Heart right ventricle (tissue), 16 donors: Measurements from ENCODE around the gene PRPSAP1. TPM values are rescaled to one million over a fixed set of nuclear protein-coding genes. Genes with fewer than 3 reads are reported as not detected.

Experiments used
- ATAC-seq, 8 donors: fragments of 200-7000 bp; cut with Tn5 transposase; one replicate each; pipeline ENCODE4 v1.9.1; 2020; ENCODE audit warnings: mild to moderate bottlenecking in 8 of 8, moderate library complexity in 8 of 8, moderate number of reproducible peaks in 1 of 8
- DNase-seq, 2 donors: peaks; one replicate each; pipeline ENCODE4 v3.0.0-alpha.2; 2020
- H3K27ac ChIP-seq, 10 donors: fragments of 200-600 bp; sonication (generic) in 2 of 10; one replicate each; pipeline versions ENCODE4 v1.5.0 to v1.8.0; 2020 to 2022; ENCODE audit warnings: mild to moderate bottlenecking in 3 of 10
- H3K27me3 ChIP-seq, 7 donors: fragments of 200-600 bp; one replicate each; pipeline ENCODE4 v1.8.0; 2021 to 2022; ENCODE audit warnings: mild to moderate bottlenecking in 2 of 7
- H3K36me3 ChIP-seq, 9 donors: fragments of 200-600 bp; sonication (generic) in 1 of 9; one replicate each; pipeline versions ENCODE4 v1.5.0 to v1.8.0; 2020 to 2022; ENCODE audit warnings: mild to moderate bottlenecking in 2 of 9
- H3K4me1 ChIP-seq, 9 donors: fragments of 200-600 bp; sonication (generic) in 1 of 9; one replicate each; pipeline versions ENCODE4 v1.5.0 to v1.8.0; 2020 to 2022; ENCODE audit warnings: mild to moderate bottlenecking in 4 of 9
- H3K4me3 ChIP-seq, 10 donors: fragments of 200-600 bp; sonication (generic) in 2 of 10; one replicate each; pipeline versions ENCODE4 v1.5.0 to v1.8.0; 2020 to 2022; ENCODE audit warnings: mild to moderate bottlenecking in 7 of 10, moderate library complexity in 2 of 10
- H3K9me3 ChIP-seq, 11 donors: fragments of 200-600 bp in 10 of 11; sonication (generic) in 2 of 11; one replicate each; pipeline versions ENCODE4 v1.5.0 to v1.8.0; 2013 to 2022; ENCODE audit warnings: mild to moderate bottlenecking in 2 of 11, control low read depth in 1 of 11, moderate library complexity in 1 of 11
- CTCF ChIP-seq, 9 donors: fragments of 200-600 bp; sonication (generic) in 2 of 9; IDR thresholded peaks; one replicate each; pipeline versions ENCODE4 v1.5.0 to v1.8.0; 2021 to 2022; ENCODE audit warnings: antibody characterized with exemption in 9 of 9, mild to moderate bottlenecking in 5 of 9, moderate library complexity in 1 of 9
- whole genome bisulfite sequencing, 2 donors: extraction: QIAGEN DNeasy Blood & Tissue Kit; methylation state at CpG; one replicate each; pipeline ENCODE4 v1.1.7; 2013; ENCODE audit warnings: inconsistent platforms in 1 of 2; 5-methylcytosine and 5-hydroxymethylcytosine counted together
- intact Hi-C, 10 donors: fragments of 100-400 bp; cut with DNase I; formaldehyde crosslinking; loops; one replicate each; pipeline versions ENCODE4 v1.11.1 to v1.14.2; 2022
- polyA plus RNA-seq, 2 donors: library from polyadenylated mRNA; stranded (reverse); fragments of 200-250 nt; gene quantifications; one replicate each; pipeline ENCODE4 v1.2.3, GENCODE V29; 2013
- total RNA-seq, 10 donors: library from RNA; stranded (reverse); fragmentation: NEBNext Ultra II Directional in 3 of 10; extraction: Animal tissue kit (Norgen Biotek cat#: 25700) in 3 of 10; gene quantifications; one replicate each; pipeline versions ENCODE4 v1.2.1 to v1.2.4, GENCODE V29; 2021 to 2023
- donor health status: Arrhythmogenic right ventricular cardiomyopathy.
- donor health status: ischemic (EF 13 %, LVEDD 7.1; RV severe dilation, severe dysfunction).
- donor health status: healthy with polysubstance abuse.
- donor health status: DM: no; HTN: yes; CAD: no.
- donor health status: DM: no; HTN: no; CAD: no.
- donor health status: ischemic (EF 25% LVEDD 6.9; RV normal size, moderate dysfunction).
- donor health status: ischemic (EF 25% LVEDD 5.7; RV mildly dilated, moderate dysfunction).
- donor health status: healthy.
- donor health status: DM: yes; HTN: yes; CAD: no.
- donor health status: Ischemic cardiomyopathy.
- donor health status: ischemic (EF 35%, LVEDD 5.7; RV mildly dilated, moderate dysfunction).
- donor health status: nonischemic (EF 11% LVEDD 7.7; RV severe dilation, severe dysfunction).
- donor health status: DM: yes; HTN: yes; CAD: no.
- donor health status: PGD.
- donor health status: ischemic (EF 29% LVEDD 5.4; RV normal size, mild dysfunction).
- donor health status: nonischemic (EF 23%, LVEDD 6.1; RV moderate dilation, normal function).

Gene PRPSAP1
- total and polyA plus RNA-seq, 12 donors: 26.4 to 43.7 (median 33.7) TPM

- ATAC-seq (peak in 7 of 8 donors; percentile 63 to 85 (median 78)), DNase-seq (no peak)
These were observed 60.6 kb downstream of the PRPSAP1 start for GRCh38 chr17:76293106-76293505.

GRCh38 chr17:76292567-76292966, 61.1 kb downstream of the PRPSAP1 start:
- H3K27ac ChIP-seq: no peak overlapping the region
- no peaks in the 10 kb centered on the region for H3K27me3 ChIP-seq
- H3K4me3 ChIP-seq: no peak overlapping the region
- no peak for DNase-seq
- 70 to 86% methylated on average over 4 of the region's 4 CpGs for WGBS, 2 donors
- TF ChIP-seq CTCF (IDR thresholded peaks at IDR 0.05): no peak
- intact Hi-C loops: loop anchor here in 6 of 10 donors (10.0 kb wide), 2 partner anchors 278 to 388 kb away; partner anchors contain the start of gene MRPL38 (in 1 of the 6)
- no peaks in the 10 kb centered on the region for H3K9me3 ChIP-seq
- peaks cover 0 to 16% (median 6%) of the 10 kb centered on the region in 9 donors for H3K4me1 ChIP-seq
- peak in 2 of 8 donors; percentile 6 to 29 for ATAC-seq
- H3K36me3 ChIP-seq: peaks cover 0 to 26% (median 0%) of the 10 kb centered on the region in 9 donors

More at GRCh38 chr17:76293106-76293505, 60.6 kb downstream of the PRPSAP1 start:
- Histone ChIP-seq H3K4me3 (no peak overlapping the region), H3K27me3 (no peaks in the 10 kb centered on the region), H3K27ac (no peak overlapping the region), H3K9me3 (no peaks in the 10 kb centered on the region), H3K4me1 (peaks cover 0 to 16% (median 6%) of the 10 kb centered on the region in 9 donors), H3K36me3 (peaks cover 0 to 26% (median 0%) of the 10 kb centered on the region in 9 donors)
- TF ChIP-seq CTCF (IDR thresholded peaks at IDR 0.05): no peak
- 44 to 69% methylated on average over 7 of the region's 7 CpGs for WGBS, 2 donors
- intact Hi-C loops: loop anchor here in 6 of 10 donors (10.0 kb wide), 2 partner anchors 278 to 388 kb away; partner anchors contain the start of gene MRPL38 (in 1 of the 6)

GRCh38 chr17:76281573-76282371, 71.9 kb downstream of the PRPSAP1 start:
- peak in 5 of 8 donors; percentile 19 to 74 (median 41) for ATAC-seq
- intact Hi-C loops: loop anchor here in 2 of 10 donors (2.0 kb wide), 1 partner anchor 161 kb away; no protein-coding TSS in a partner anchor
- TF ChIP-seq CTCF (IDR thresholded peaks at IDR 0.05): no peak

GRCh38 chr17:76280650-76281049, 73.1 kb downstream of the PRPSAP1 start:
- ATAC-seq: no peak
- H3K27ac ChIP-seq: no peak overlapping the region
- no peak overlapping the region for H3K4me3 ChIP-seq
- peaks cover 0 to 20% (median 5%) of the 10 kb centered on the region in 9 donors for H3K4me1 ChIP-seq
- intact Hi-C loops: loop anchor here in 3 of 10 donors (1.0 to 2.0 kb wide), 2 partner anchors 160 kb away; no protein-coding TSS in a partner anchor
- WGBS, 2 donors: 95 to 96% methylated on average over 15 of the region's 15 CpGs
- H3K27me3 ChIP-seq: no peaks in the 10 kb centered on the region
- no peak for DNase-seq
- no peaks in the 10 kb centered on the region for H3K36me3 ChIP-seq
- no peaks in the 10 kb centered on the region for H3K9me3 ChIP-seq
- TF ChIP-seq CTCF (IDR thresholded peaks at IDR 0.05): no peak

More at GRCh38 chr17:76281573-76282371, 71.9 kb downstream of the PRPSAP1 start:
- H3K4me1 ChIP-seq: peaks cover 0 to 20% (median 5%) of the 10 kb centered on the region in 9 donors
- no peaks in the 10 kb centered on the region for H3K9me3 ChIP-seq
- no peak for DNase-seq
- 81 to 85% methylated on average over 23 of the region's 23 CpGs for WGBS, 2 donors
- H3K36me3 ChIP-seq: no peaks in the 10 kb centered on the region
- no peak overlapping the region for H3K4me3 ChIP-seq
- H3K27me3 ChIP-seq: no peaks in the 10 kb centered on the region
- H3K27ac ChIP-seq: no peak overlapping the region
